Erythroblast (primary cell): ENCODE measurements around the gene STARD3.

Experiments
- GATA1 ChIP-seq: IDR thresholded peaks from 2 replicates; pipeline ENCODE4 v1.6.1; 2011; ENCODE audit warnings: low read depth, mild to moderate bottlenecking, control low read depth, low read length, moderate library complexity
- POLR2A ChIP-seq: IDR thresholded peaks from 2 replicates; pipeline ENCODE4 v1.6.1; 2011; ENCODE audit warnings: mild to moderate bottlenecking, low read length

DNA sequence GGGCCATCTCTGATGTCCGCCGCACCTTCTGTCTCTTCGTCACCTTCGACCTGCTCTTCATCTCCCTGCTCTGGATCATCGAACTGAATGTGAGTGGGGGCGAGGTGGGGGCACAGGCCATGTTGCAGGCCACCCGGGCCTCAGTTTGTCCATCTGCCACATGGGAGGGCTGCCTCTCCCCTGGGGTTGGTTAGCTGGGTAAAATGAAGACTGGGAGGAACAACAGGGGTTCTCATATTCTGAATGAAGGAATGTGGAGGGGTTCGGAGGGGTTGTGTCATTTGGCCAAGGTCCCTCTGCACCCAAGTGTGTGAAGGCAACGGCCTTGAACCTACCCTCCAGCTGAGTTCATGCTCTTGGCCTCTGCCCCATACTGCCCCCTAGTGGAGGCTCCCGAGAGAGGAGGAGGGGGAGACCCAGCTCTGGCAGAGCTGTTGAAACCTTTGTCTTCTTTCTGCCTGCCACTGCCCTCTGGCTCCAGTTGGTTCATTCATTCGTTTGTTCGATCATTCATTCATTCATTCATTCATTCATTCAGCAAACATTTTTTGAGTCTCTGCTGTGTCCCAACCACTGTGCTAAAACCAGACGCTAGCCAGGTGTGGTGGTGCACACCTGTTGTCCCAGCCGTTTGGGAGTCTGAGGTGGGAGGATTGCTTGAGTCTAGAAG, 16.9 kb downstream of the STARD3 start:
- TF ChIP-seq POLR2A = no peak
- no peak for TF ChIP-seq GATA1
